Placental pericyte (primary cell): ENCODE measurements around the gene DHX57. TPM values are rescaled to one million over a fixed set of nuclear protein-coding genes. Genes with fewer than 3 reads are reported as not detected.

Experiments
- small RNA-seq: library from RNA; depleted of rRNA; stranded (forward); fragments of <200 nt; gene quantifications from one replicate; pipeline ENCODE3, GENCODE V24; 2012; ENCODE audit warnings: low replicate concordance
- total RNA-seq: library from RNA; depleted of rRNA; stranded (reverse); fragments of >200 nt; gene quantifications from 2 replicates; pipeline ENCODE4 v1.2.3, GENCODE V29; 2012

DHX57 gene, protein sequence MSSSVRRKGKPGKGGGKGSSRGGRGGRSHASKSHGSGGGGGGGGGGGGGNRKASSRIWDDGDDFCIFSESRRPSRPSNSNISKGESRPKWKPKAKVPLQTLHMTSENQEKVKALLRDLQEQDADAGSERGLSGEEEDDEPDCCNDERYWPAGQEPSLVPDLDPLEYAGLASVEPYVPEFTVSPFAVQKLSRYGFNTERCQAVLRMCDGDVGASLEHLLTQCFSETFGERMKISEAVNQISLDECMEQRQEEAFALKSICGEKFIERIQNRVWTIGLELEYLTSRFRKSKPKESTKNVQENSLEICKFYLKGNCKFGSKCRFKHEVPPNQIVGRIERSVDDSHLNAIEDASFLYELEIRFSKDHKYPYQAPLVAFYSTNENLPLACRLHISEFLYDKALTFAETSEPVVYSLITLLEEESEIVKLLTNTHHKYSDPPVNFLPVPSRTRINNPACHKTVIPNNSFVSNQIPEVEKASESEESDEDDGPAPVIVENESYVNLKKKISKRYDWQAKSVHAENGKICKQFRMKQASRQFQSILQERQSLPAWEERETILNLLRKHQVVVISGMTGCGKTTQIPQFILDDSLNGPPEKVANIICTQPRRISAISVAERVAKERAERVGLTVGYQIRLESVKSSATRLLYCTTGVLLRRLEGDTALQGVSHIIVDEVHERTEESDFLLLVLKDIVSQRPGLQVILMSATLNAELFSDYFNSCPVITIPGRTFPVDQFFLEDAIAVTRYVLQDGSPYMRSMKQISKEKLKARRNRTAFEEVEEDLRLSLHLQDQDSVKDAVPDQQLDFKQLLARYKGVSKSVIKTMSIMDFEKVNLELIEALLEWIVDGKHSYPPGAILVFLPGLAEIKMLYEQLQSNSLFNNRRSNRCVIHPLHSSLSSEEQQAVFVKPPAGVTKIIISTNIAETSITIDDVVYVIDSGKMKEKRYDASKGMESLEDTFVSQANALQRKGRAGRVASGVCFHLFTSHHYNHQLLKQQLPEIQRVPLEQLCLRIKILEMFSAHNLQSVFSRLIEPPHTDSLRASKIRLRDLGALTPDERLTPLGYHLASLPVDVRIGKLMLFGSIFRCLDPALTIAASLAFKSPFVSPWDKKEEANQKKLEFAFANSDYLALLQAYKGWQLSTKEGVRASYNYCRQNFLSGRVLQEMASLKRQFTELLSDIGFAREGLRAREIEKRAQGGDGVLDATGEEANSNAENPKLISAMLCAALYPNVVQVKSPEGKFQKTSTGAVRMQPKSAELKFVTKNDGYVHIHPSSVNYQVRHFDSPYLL (N-terminal part only)
- 25.8 and 29.3 TPM in 2 replicates for total RNA-seq

DNA sequence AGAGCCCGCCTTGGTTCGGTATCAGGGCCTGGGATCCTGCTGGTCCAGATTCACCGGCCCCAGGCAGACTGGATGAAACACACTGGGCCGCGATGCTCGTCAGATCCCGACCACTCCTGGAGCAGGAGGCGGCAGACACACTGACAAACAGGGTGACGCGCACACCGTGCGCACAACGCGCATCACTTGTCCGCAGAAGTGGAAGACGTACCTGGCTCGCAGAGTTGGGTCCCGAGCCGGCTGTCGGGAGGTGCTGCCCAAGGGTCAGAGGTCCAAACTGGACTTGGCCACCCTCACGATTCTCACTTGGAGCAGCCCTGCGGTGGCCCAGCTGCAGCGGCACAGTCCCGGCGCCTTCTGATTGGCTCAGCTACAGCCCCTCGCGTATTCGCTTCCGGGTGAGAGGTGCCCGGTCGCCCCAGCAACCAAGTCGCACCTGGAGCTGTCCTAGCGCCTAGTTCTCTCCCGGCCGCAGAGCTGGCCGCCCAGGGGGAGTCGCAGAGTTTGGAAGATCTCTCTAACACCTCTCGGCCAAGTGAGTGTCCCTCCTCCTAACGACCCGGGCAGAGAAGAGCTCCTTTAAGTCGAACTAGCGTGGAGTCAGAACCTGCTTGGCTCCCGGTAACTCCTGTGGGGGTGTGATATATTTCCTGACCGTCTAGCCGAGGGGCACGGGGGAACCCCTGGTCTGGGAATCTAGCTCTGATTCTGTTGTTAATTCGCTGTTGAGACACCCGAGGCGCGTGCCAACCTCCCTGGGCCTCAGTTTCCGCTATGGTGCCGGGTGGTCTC is at the start of gene DHX57, which contains the start of gene MORN2:
DHX57 (minus strand) TSS at position 359 of the 792 bp plus-strand sequence. CDS start 7,529 bp downstream, outside the sequence.
MORN2 (plus strand) TSS at position 401 of the 792 bp plus-strand sequence.

DNA sequence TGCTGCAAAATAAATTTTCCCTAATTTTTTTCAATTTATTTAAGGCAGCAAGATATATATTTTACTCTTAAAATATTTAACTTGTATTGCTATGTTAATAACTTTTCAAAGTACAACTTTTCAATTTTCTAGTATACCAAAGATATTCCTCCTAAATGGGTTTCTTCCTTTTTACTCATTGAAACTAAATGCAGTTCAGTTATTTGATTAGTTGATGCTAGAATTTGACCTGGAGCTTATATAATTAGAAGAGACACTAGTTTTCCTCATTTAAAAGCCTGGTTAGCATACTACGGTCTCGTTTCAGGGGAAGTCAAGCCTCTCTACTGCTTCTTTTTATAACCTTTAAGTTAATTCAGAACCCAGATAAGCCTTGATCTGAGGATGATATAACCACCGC is 13.8 kb upstream of the DHX57 start, which contains the start of gene ARHGEF33:
ARHGEF33 (plus strand) TSS at position 301 of the 400 bp plus-strand sequence. CDS start 29,573 bp downstream, outside the sequence.

DNA sequence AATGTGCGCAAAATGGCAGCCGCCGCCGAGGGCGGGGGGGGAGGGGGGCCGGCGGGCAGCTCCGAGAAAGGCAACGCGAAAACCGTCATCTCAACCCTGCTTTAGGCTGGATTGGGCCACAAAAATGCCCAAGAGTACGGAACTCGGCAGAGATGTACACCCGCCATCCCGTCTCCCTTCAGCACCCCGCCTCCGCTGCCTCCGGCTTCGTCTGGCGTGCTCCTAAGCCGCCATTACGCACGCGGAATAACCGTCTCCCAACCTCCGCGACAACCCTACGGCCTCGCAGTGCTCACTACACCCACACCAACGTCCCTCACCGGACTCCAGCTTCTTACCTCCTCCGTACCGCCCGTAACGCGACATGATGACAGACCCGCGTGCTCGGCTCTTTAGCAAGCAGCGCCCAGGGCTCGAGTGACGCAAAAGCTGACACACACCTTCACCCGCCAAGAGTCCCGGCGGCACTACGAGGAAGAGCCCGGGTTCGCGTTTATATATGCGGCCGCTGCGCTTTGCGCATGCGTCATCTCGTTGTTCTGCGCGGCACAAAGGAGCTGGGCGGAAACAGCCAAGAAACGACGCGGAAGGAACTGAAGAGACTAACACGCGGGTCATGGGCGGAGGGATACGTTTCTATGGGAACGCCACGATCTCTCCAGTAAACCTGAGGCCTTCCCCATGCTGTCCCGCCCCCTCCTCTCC is 124.7 kb downstream of the DHX57 start, which contains the start of gene SRSF7:
SRSF7 (minus strand) TSS at position 471 of the 705 bp plus-strand sequence; CDS start at position 366, 105 bp downstream.

Small RNA genes lying within 50 kb of the gene (small RNA-seq; reads per million reads assigned to genes)
- gene RNU6-851P: not detected

Other genes with a start within 250 kb of the DHX57 start
- 18.3 and 18.8 TPM in 2 replicates for gene GALM, start 209.8 kb downstream of the DHX57 start, total RNA-seq
- 101 and 134 TPM in 2 replicates for gene SRSF7, start 124.6 kb downstream of the DHX57 start, total RNA-seq
- 1.8 and 8.3 TPM in 2 replicates for gene GEMIN6, start 97.7 kb downstream of the DHX57 start, total RNA-seq
- 6.3 and 8.9 TPM in 2 replicates for gene MORN2, start within 50 bp of the DHX57 start, total RNA-seq
- gene ARHGEF33, start 13.9 kb upstream of the DHX57 start, total RNA-seq: 0.22 and 0.29 TPM in 2 replicates
- gene SOS1, start 245.1 kb upstream of the DHX57 start, total RNA-seq: 11.4 and 18.5 TPM in 2 replicates